HEK293 (cell line): ENCODE measurements around the gene VPS35L.
A peak's percentile ranks its signal among the peaks of the same experiment; 100 is the strongest.
"Not testable (repeated sequence)": the region's sequence is repeated elsewhere in the genome, so short reads cannot be mapped to it uniquely, and the experiment has no call there.

Experiments used
- CTCF ChIA-PET: fragments of 350-600 bp; formaldehyde crosslinking; extraction: SDS; loops from one replicate; lab custom pipeline; 2021; ENCODE audit warnings: antibody characterized with exemption; lab: Yijun Ruan, JAX
- POLR2A ChIA-PET: fragments of 300-600 bp; formaldehyde crosslinking; extraction: SDS; loops from one replicate; lab custom pipeline; 2020; ENCODE audit warnings: antibody characterized with exemption, inconsistent platforms; lab: Yijun Ruan, JAX
- H3K27ac ChIP-seq: fragments of 200-500 bp; sonication (Bioruptor generic); 2 replicates; pipeline ENCODE4 v1.5.1; 2014; ENCODE audit warnings: low read depth, low read length, control low read depth, inconsistent platforms; ENCODE audit errors: extremely low read depth
- H3K36me3 ChIP-seq, 2 experiments: fragments of 200-500 bp in 1 of 2; sonication (Bioruptor generic) in 1 of 2; 1 replicate in 1 of 2; 2 replicates in 1 of 2; pipeline ENCODE4 v1.5.1; 2014 to 2017; ENCODE audit warnings: inconsistent platforms in 2 of 2, low read length in 2 of 2; ENCODE audit not compliant: control insufficient read depth in 2 of 2, insufficient read depth in 1 of 2
- H3K4me1 ChIP-seq: fragments of 200-500 bp; sonication (Bioruptor generic); 2 replicates; pipeline ENCODE4 v1.5.1; 2014; ENCODE audit warnings: mild to moderate bottlenecking, low read length, inconsistent platforms; ENCODE audit not compliant: control insufficient read depth, insufficient read depth
- H3K4me3 ChIP-seq: 2 replicates; pipeline ENCODE4 v1.5.1; 2011; ENCODE audit warnings: low read depth, mild to moderate bottlenecking, control low read depth, low read length, moderate library complexity
- H3K9me3 ChIP-seq: fragments of 200-500 bp; sonication (Bioruptor generic); 2 replicates; pipeline ENCODE4 v1.5.1; 2014; ENCODE audit warnings: low read depth, low read length, inconsistent platforms; ENCODE audit not compliant: control insufficient read depth, insufficient read depth
- KLF1 ChIP-seq: fragments of 450-650 bp; formaldehyde crosslinking; IDR thresholded peaks from 2 replicates; pipeline ENCODE4 v1.5.1; 2016; ENCODE audit warnings: missing biosample characterization, missing genetic modification characterization
- KLF10 ChIP-seq: fragments of 450-650 bp; IDR thresholded peaks from 2 replicates; pipeline ENCODE4 v1.5.1; 2018; ENCODE audit warnings: missing biosample characterization, mild to moderate bottlenecking, missing genetic modification characterization
- KLF7 ChIP-seq: fragments of 450-650 bp; formaldehyde crosslinking; IDR thresholded peaks from 2 replicates; pipeline ENCODE4 v1.5.1; 2016; ENCODE audit warnings: missing biosample characterization, missing genetic modification characterization, borderline replicate concordance
- OSR2 ChIP-seq: fragments of 450-650 bp; formaldehyde crosslinking; IDR thresholded peaks from 2 replicates; pipeline ENCODE4 v1.5.1; 2016; ENCODE audit warnings: missing biosample characterization, missing genetic modification characterization
- ZBTB10 ChIP-seq: fragments of 450-650 bp; formaldehyde crosslinking; IDR thresholded peaks from 2 replicates; pipeline ENCODE4 v1.5.1; 2016; ENCODE audit warnings: missing biosample characterization, missing genetic modification characterization
- ZNF121 ChIP-seq: fragments of 450-650 bp; formaldehyde crosslinking; IDR thresholded peaks from 2 replicates; pipeline ENCODE4 v1.5.1; 2016; ENCODE audit warnings: missing biosample characterization, missing genetic modification characterization
- ZNF133 ChIP-seq: fragments of 450-650 bp; formaldehyde crosslinking; IDR thresholded peaks from 2 replicates; pipeline ENCODE4 v1.5.1; 2016; ENCODE audit warnings: missing biosample characterization, missing genetic modification characterization
- ZNF146 ChIP-seq: fragments of 450-650 bp; formaldehyde crosslinking; IDR thresholded peaks from 2 replicates; pipeline ENCODE4 v1.5.1; 2016; ENCODE audit warnings: missing biosample characterization, missing genetic modification characterization
- ZNF341 ChIP-seq: fragments of 450-650 bp; formaldehyde crosslinking; IDR thresholded peaks from 2 replicates; pipeline ENCODE4; 2016; ENCODE audit warnings: low read depth, missing biosample characterization, missing genetic modification characterization
- ZNF548 ChIP-seq: fragments of 450-650 bp; formaldehyde crosslinking; IDR thresholded peaks from 2 replicates; pipeline ENCODE4 v1.5.1; 2016; ENCODE audit warnings: missing biosample characterization, missing genetic modification characterization
- ZNF629 ChIP-seq: fragments of 450-650 bp; formaldehyde crosslinking; IDR thresholded peaks from 2 replicates; pipeline ENCODE4 v1.5.1; 2017; ENCODE audit warnings: missing biosample characterization, missing genetic modification characterization
- ZNF792 ChIP-seq: fragments of 450-650 bp; formaldehyde crosslinking; IDR thresholded peaks from 2 replicates; pipeline ENCODE4 v1.5.1; 2016; ENCODE audit warnings: missing biosample characterization, missing genetic modification characterization
- ZNF843 ChIP-seq: fragments of 450-650 bp; formaldehyde crosslinking; IDR thresholded peaks from 2 replicates; pipeline ENCODE4 v1.5.1; 2016; ENCODE audit warnings: missing biosample characterization, missing genetic modification characterization
- ZSCAN23 ChIP-seq: fragments of 450-650 bp; formaldehyde crosslinking; IDR thresholded peaks from 2 replicates; pipeline ENCODE4 v1.5.1; 2016; ENCODE audit warnings: missing biosample characterization, missing genetic modification characterization
- ZSCAN30 ChIP-seq: fragments of 450-650 bp; IDR thresholded peaks from 2 replicates; pipeline ENCODE4 v1.5.1; 2018; ENCODE audit warnings: missing biosample characterization, mild to moderate bottlenecking, missing genetic modification characterization, moderate library complexity
- TF ChIP-seq, protein P1 (sequence below): fragments of 450-650 bp; formaldehyde crosslinking; IDR thresholded peaks from 2 replicates; pipeline ENCODE4; 2016; ENCODE audit warnings: missing biosample characterization, missing genetic modification characterization
- TF ChIP-seq, protein P2 (sequence below): fragments of 450-650 bp; formaldehyde crosslinking; IDR thresholded peaks from 2 replicates; pipeline ENCODE4 v1.5.1; 2016; ENCODE audit warnings: missing biosample characterization, missing genetic modification characterization

Gene VPS35L

DNA sequence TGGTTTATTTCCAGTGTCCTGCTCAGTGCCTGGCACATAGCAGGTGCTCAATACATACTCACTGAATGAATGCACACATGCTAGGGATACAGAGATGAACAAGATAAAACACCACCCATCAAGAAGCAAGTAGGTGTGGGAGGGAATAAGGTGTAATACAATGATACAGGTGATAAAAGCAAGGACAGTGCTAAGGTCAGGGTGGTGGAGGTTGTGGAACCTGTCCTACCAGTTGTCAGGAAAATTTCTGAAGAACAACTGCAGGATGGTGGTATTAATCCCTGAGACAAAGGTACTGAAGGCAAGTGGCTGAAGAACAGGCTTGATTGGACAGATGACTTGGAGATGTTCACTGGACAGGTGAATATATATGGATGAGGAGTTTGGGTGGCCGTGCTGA lies 160.7 kb downstream of the VPS35L start:
- peaks cover 4 to 48% of the 10 kb centered on the region in 2 experiments for H3K36me3 ChIP-seq
- no peak overlapping the region for H3K4me3 ChIP-seq
- POLR2A ChIA-PET = no interaction called here
- no peaks in the 10 kb centered on the region for H3K9me3 ChIP-seq
- peaks cover 3% of the 10 kb centered on the region; the same call in 1 of the 2 replicates for H3K4me1 ChIP-seq
- no peak for TF ChIP-seq ZSCAN23 (tag by site-specific recombination)
- TF ChIP-seq KLF7 = no peak
- TF ChIP-seq, protein P1, sequence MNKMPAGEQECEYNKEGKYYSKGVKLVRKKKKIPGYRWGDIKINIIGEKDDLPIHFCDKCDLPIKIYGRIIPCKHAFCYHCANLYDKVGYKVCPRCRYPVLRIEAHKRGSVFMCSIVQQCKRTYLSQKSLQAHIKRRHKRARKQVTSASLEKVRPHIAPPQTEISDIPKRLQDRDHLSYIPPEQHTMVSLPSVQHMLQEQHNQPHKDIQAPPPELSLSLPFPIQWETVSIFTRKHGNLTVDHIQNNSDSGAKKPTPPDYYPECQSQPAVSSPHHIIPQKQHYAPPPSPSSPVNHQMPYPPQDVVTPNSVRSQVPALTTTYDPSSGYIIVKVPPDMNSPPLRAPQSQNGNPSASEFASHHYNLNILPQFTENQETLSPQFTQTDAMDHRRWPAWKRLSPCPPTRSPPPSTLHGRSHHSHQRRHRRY = no peak
- no peak for TF ChIP-seq ZNF792 (tag by site-specific recombination)
- no peak for TF ChIP-seq KLF10 (tag by site-specific recombination)
- no peak for TF ChIP-seq ZNF548 (tag by site-specific recombination)
- no peak for TF ChIP-seq ZNF341 (tag by site-specific recombination)
- TF ChIP-seq ZSCAN30 (tag by site-specific recombination) = no peak
- no peak for TF ChIP-seq OSR2
- CTCF ChIA-PET = interaction anchor here (2.3 kb wide), 1 partner anchor 132 kb away, joined by 7 read pairs; no protein-coding TSS in a partner anchor
- H3K27ac ChIP-seq = no peak overlapping the region

DNA sequence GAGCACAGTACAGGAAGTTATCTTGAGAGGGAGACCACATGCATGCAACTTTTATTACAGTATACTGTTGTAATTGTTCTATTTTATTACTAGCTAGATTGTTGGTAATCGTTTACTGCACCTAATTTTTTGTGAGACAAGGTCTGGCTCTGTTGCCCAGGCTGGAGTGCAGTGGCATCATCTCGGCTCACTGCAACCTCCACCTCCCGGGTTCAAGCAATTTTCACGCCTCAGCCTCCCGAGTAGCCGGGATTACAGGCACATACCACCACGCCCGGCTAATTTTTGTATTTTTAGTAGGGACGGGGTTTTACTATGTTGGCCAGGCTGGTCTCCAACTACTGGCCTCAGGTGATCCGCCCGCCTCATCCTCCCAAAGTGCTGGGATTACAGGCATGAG lies 161.2 kb downstream of the VPS35L start:
- H3K36me3 ChIP-seq = peaks cover 4 to 43% of the 10 kb centered on the region in 2 experiments
- POLR2A ChIA-PET = interaction anchor here (2.3 kb wide), 1 partner anchor 17 kb away, joined by 9 read pairs; no protein-coding TSS in a partner anchor
- CTCF ChIA-PET = interaction anchor here (2.3 kb wide), 1 partner anchor 133 kb away, joined by 7 read pairs; no protein-coding TSS in a partner anchor

GRCh38 chr16:19717314-19717713 lies 161.8 kb downstream of the VPS35L start:
- TF ChIP-seq, protein P2, sequence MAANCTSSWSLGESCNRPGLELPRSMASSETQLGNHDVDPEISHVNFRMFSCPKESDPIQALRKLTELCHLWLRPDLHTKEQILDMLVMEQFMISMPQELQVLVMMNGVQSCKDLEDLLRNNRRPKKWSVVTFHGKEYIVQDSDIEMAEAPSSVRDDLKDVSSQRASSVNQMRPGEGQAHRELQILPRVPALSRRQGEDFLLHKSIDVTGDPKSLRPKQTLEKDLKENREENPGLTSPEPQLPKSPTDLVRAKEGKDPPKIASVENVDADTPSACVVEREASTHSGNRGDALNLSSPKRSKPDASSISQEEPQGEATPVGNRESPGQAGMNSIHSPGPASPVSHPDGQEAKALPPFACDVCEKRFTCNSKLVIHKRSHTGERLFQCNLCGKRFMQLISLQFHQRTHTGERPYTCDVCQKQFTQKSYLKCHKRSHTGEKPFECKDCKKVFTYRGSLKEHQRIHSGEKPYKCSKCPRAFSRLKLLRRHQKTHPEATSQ (tag by site-specific recombination) = no peak
- no peak for TF ChIP-seq ZNF629
- no peak for TF ChIP-seq ZNF843 (tag by site-specific recombination)
- no peak for TF ChIP-seq ZNF133
- no peak for TF ChIP-seq ZBTB10 (tag by site-specific recombination)
- TF ChIP-seq ZNF146 = no peak
- H3K36me3 ChIP-seq = peaks cover 4 to 37% of the 10 kb centered on the region in 2 experiments
- peaks cover 3% of the 10 kb centered on the region; the same call in 1 of the 2 replicates for H3K4me1 ChIP-seq
- peak overlapping the region; percentile 59 for H3K27ac ChIP-seq
- ChIA-PET POLR2A (interaction anchor here (0.9 to 2.3 kb wide), 4 partner anchors 18 to 162 kb away, joined by 5 to 9 read pairs (median 6); partner anchors contain the start of gene VPS35L), CTCF (interaction anchor here (0.6 to 2.3 kb wide), 2 partner anchors 134 to 624 kb away, joined by 4 to 7 read pairs; no protein-coding TSS in a partner anchor)
- peak overlapping the region; percentile 94 for H3K4me3 ChIP-seq
- no peaks in the 10 kb centered on the region for H3K9me3 ChIP-seq

More for the DNA sequence above, 161.2 kb downstream of the VPS35L start:
- peak overlapping the region; percentile 94 for H3K4me3 ChIP-seq
- H3K27ac ChIP-seq = 0 out of 2 replicates have a peak overlapping the region, but pooled peaks have one; percentile 59
- TF ChIP-seq ZNF341 (tag by site-specific recombination) (peak; percentile 22; the same call in 1 of the 2 replicates), ZNF121 (tag by site-specific recombination) (peak; percentile 55; the same call in 1 of the 2 replicates), KLF1 (tag by site-specific recombination) (0 out of 2 replicates have a peak, but pooled peaks have one; percentile 30)
- H3K4me1 ChIP-seq, H3K9me3 ChIP-seq: not testable (repeated sequence)
